ENCODE results near the gene TMEM52.
"Not testable (repeated sequence)": the region's sequence is repeated elsewhere in the genome, so short reads cannot be mapped to it uniquely, and the experiment has no call there.

The TMEM52 gene

GRCh38 chr1:1893997-1894353, 25.1 kb downstream of the TMEM52 start:
- no peak for DNase-seq (ENCODE audit: low spot score)

- no peak for DNase-seq (ENCODE audit: low spot score)
Measured at GRCh38 chr1:1893291-1893985, 25.6 kb downstream of the TMEM52 start.

- no peak for DNase-seq (ENCODE audit: low spot score)
Measured at GRCh38 chr1:1892763-1893120, 26.3 kb downstream of the TMEM52 start.

- DNase-seq (ENCODE audit: low spot score) = peak; percentile 36
Measured at GRCh38 chr1:1892079-1892762, 26.9 kb downstream of the TMEM52 start.

GRCh38 chr1:1891349-1892078, 27.6 kb downstream of the TMEM52 start:
- peak; percentile 41 for DNase-seq (ENCODE audit: low spot score)

- peak; percentile 77 for DNase-seq (ENCODE audit: low spot score)
Measured at GRCh38 chr1:1890506-1891348, 28.4 kb downstream of the TMEM52 start, which contains the start of gene GNB1. Gene GNB1, minus strand, starts transcription at chr1:1891087. Its CDS starts 65,634 bp downstream, at chr1:1825453.

GRCh38 chr1:1889847-1890505, 29.1 kb downstream of the TMEM52 start:
- no peak for DNase-seq (ENCODE audit: low spot score)

GRCh38 chr1:1889090-1889750, 29.9 kb downstream of the TMEM52 start:
- DNase-seq (ENCODE audit: low spot score) = no peak

- not testable (repeated sequence) for DNase-seq (ENCODE audit: low spot score)
Measured at GRCh38 chr1:1883890-1884289, 35.2 kb downstream of the TMEM52 start.

- DNase-seq (ENCODE audit: low spot score) = no peak
Measured at GRCh38 chr1:1883092-1883873, 35.8 kb downstream of the TMEM52 start.

- peak; percentile 58 for DNase-seq (ENCODE audit: low spot score)
Measured at GRCh38 chr1:1881727-1882126, 37.4 kb downstream of the TMEM52 start.

GRCh38 chr1:1880617-1881312, 38.3 kb downstream of the TMEM52 start:
- DNase-seq (ENCODE audit: low spot score) = no peak

GRCh38 chr1:1879942-1880341, 39.1 kb downstream of the TMEM52 start:
- no peak for DNase-seq (ENCODE audit: low spot score)

- DNase-seq (ENCODE audit: low spot score) = no peak
Measured at GRCh38 chr1:1877865-1878436, 41.1 kb downstream of the TMEM52 start.

GRCh38 chr1:1876335-1876930, 42.6 kb downstream of the TMEM52 start:
- DNase-seq (ENCODE audit: low spot score) = no peak

- no peak for DNase-seq (ENCODE audit: low spot score)
Measured at GRCh38 chr1:1875932-1876331, 43.1 kb downstream of the TMEM52 start.

- DNase-seq (ENCODE audit: low spot score) = no peak
Measured at GRCh38 chr1:1874901-1875300, 44.2 kb downstream of the TMEM52 start.

- DNase-seq (ENCODE audit: low spot score) = peak; percentile 89
Measured at GRCh38 chr1:1873186-1873585, 45.9 kb downstream of the TMEM52 start.

All from cerebellar cortex (tissue), 1 donor.